HEK293 (cell line): ENCODE data around the gene NOB1.

Experiments used
- BCL11A ChIP-seq: fragments of 450-650 bp; formaldehyde crosslinking; IDR thresholded peaks from 2 replicates; pipeline ENCODE4 v1.5.1; 2016; ENCODE audit warnings: low read depth, missing biosample characterization, missing genetic modification characterization
- GLIS1 ChIP-seq: fragments of 450-650 bp; formaldehyde crosslinking; IDR thresholded peaks from 2 replicates; pipeline ENCODE4 v1.5.1; 2016; ENCODE audit warnings: missing biosample characterization, missing genetic modification characterization
- GLIS2 ChIP-seq: fragments of 450-650 bp; formaldehyde crosslinking; IDR thresholded peaks from 2 replicates; pipeline ENCODE4 v1.5.1; 2016; ENCODE audit warnings: missing biosample characterization, missing genetic modification characterization
- KLF1 ChIP-seq: fragments of 450-650 bp; formaldehyde crosslinking; IDR thresholded peaks from 2 replicates; pipeline ENCODE4 v1.5.1; 2016; ENCODE audit warnings: missing biosample characterization, missing genetic modification characterization
- YY2 ChIP-seq: fragments of 450-650 bp; formaldehyde crosslinking; IDR thresholded peaks from 2 replicates; pipeline ENCODE4 v1.5.1; 2016; ENCODE audit warnings: missing biosample characterization, missing genetic modification characterization
- ZBTB20 ChIP-seq: fragments of 450-650 bp; formaldehyde crosslinking; IDR thresholded peaks from 2 replicates; pipeline ENCODE4 v1.5.1; 2016; ENCODE audit warnings: missing biosample characterization, missing genetic modification characterization
- ZBTB7A ChIP-seq: fragments of 450-650 bp; formaldehyde crosslinking; IDR thresholded peaks from 2 replicates; pipeline ENCODE4 v1.5.1; 2016; ENCODE audit warnings: low read depth, missing biosample characterization, missing genetic modification characterization
- ZNF202 ChIP-seq: fragments of 450-650 bp; formaldehyde crosslinking; IDR thresholded peaks from 2 replicates; pipeline ENCODE4 v1.5.1; 2016; ENCODE audit warnings: missing biosample characterization, missing genetic modification characterization, borderline replicate concordance
- ZNF221 ChIP-seq: fragments of 450-650 bp; formaldehyde crosslinking; IDR thresholded peaks from 2 replicates; pipeline ENCODE4 v1.5.1; 2017; ENCODE audit warnings: missing biosample characterization, missing genetic modification characterization, borderline replicate concordance
- ZNF23 ChIP-seq: fragments of 450-650 bp; formaldehyde crosslinking; IDR thresholded peaks from 2 replicates; pipeline ENCODE4 v1.5.1; 2016; ENCODE audit warnings: missing biosample characterization, missing genetic modification characterization, borderline replicate concordance
- ZNF324 ChIP-seq: fragments of 450-650 bp; formaldehyde crosslinking; IDR thresholded peaks from 2 replicates; pipeline ENCODE4 v1.5.1; 2016; ENCODE audit warnings: missing biosample characterization, missing genetic modification characterization
- ZNF433 ChIP-seq: fragments of 450-650 bp; formaldehyde crosslinking; IDR thresholded peaks from 2 replicates; pipeline ENCODE4 v1.5.1; 2016; ENCODE audit warnings: missing biosample characterization, missing genetic modification characterization, low read depth
- ZNF560 ChIP-seq: fragments of 450-650 bp; formaldehyde crosslinking; IDR thresholded peaks from 2 replicates; pipeline ENCODE4 v1.5.1; 2017; ENCODE audit warnings: missing biosample characterization, missing genetic modification characterization, borderline replicate concordance
- ZNF658 ChIP-seq: fragments of 450-650 bp; formaldehyde crosslinking; IDR thresholded peaks from 2 replicates; pipeline ENCODE4; 2016; ENCODE audit warnings: missing biosample characterization, missing genetic modification characterization
- ZNF777 ChIP-seq: fragments of 450-650 bp; formaldehyde crosslinking; IDR thresholded peaks from 2 replicates; pipeline ENCODE4 v1.5.1; 2017; ENCODE audit warnings: missing biosample characterization, missing genetic modification characterization, borderline replicate concordance
- TF ChIP-seq, protein P1 (sequence below): fragments of 450-650 bp; formaldehyde crosslinking; IDR thresholded peaks from 2 replicates; pipeline ENCODE4 v1.5.1; 2016; ENCODE audit warnings: missing biosample characterization, missing genetic modification characterization
- TF ChIP-seq, protein P2 (sequence below): fragments of 450-650 bp; formaldehyde crosslinking; IDR thresholded peaks from 2 replicates; pipeline ENCODE4 v1.5.1; 2016; ENCODE audit warnings: missing biosample characterization, missing genetic modification characterization, borderline replicate concordance
- TF ChIP-seq, protein P3 (sequence below): fragments of 450-650 bp; formaldehyde crosslinking; optimal IDR thresholded peaks from 2 replicates; pipeline ENCODE3; 2016; ENCODE audit warnings: missing biosample characterization, mild to moderate bottlenecking, missing genetic modification characterization
- TF ChIP-seq, protein P4 (sequence below): fragments of 450-650 bp; formaldehyde crosslinking; IDR thresholded peaks from 2 replicates; pipeline ENCODE4 v1.5.1; 2017; ENCODE audit warnings: missing biosample characterization, missing genetic modification characterization
- TF ChIP-seq, protein P5 (sequence below): fragments of 450-650 bp; formaldehyde crosslinking; IDR thresholded peaks from 2 replicates; pipeline ENCODE4 v1.5.1; 2017; ENCODE audit warnings: missing biosample characterization, mild to moderate bottlenecking, missing genetic modification characterization, moderate library complexity
- TF ChIP-seq, protein P6 (sequence below): fragments of 450-650 bp; formaldehyde crosslinking; IDR thresholded peaks from 2 replicates; pipeline ENCODE4 v1.5.1; 2016; ENCODE audit warnings: missing biosample characterization, missing genetic modification characterization, low read depth

Gene NOB1

DNA sequence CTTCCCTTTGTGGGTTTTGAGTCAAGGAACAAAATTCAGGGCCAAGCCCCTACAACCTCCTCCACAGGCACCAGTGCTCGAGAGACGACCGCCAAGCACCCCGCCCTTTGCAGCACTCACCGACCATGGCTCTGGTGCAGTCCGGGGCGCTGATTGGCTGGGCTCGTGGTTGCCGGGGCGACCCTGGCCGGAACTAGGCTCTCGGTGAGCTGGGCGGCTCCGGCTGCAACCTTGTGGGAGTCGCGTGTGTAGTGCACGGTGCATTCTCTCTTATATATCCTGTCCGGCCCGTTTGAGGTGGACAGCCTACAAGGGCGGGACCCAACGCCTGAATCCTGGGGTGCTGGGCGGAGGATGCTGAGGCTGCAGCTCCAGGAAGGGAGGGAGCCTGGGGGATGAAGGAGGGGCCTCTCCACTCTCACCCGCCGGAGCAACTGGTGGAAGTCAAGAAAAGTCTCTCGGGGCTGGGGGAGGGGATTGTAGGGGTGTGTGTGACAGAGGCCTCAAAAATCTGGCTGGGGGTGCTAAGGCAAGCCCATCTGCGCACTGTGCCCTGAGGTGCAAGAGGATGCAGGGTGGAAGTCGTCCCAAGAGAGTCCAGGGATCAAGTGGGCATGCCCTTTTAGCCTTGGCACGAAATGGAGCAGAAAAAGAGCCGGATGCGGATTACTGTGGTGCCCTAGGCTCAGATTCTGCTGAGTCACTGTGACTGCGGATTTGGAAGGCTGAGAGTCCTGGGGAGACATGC lies 28.2 kb downstream of the NOB1 start, which contains the start of gene NQO1 (continued):
- TF ChIP-seq, protein P1, sequence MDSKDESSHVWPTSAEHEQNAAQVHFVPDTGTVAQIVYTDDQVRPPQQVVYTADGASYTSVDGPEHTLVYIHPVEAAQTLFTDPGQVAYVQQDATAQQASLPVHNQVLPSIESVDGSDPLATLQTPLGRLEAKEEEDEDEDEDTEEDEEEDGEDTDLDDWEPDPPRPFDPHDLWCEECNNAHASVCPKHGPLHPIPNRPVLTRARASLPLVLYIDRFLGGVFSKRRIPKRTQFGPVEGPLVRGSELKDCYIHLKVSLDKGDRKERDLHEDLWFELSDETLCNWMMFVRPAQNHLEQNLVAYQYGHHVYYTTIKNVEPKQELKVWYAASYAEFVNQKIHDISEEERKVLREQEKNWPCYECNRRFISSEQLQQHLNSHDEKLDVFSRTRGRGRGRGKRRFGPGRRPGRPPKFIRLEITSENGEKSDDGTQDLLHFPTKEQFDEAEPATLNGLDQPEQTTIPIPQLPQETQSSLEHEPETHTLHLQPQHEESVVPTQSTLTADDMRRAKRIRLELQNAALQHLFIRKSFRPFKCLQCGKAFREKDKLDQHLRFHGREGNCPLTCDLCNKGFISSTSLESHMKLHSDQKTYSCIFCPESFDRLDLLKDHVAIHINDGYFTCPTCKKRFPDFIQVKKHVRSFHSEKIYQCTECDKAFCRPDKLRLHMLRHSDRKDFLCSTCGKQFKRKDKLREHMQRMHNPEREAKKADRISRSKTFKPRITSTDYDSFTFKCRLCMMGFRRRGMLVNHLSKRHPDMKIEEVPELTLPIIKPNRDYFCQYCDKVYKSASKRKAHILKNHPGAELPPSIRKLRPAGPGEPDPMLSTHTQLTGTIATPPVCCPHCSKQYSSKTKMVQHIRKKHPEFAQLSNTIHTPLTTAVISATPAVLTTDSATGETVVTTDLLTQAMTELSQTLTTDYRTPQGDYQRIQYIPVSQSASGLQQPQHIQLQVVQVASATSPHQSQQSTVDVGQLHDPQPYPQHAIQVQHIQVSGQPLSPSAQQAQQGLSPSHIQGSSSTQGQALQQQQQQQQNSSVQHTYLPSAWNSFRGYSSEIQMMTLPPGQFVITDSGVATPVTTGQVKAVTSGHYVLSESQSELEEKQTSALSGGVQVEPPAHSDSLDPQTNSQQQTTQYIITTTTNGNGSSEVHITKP (tag by site-specific recombination): peak; percentile 63
- TF ChIP-seq ZBTB7A (tag by site-specific recombination): no peak
- TF ChIP-seq ZNF433 (tag by site-specific recombination): no peak
- 0 out of 2 replicates have a peak, but pooled peaks have one; percentile 44 for TF ChIP-seq ZBTB20 (tag by site-specific recombination)
- no peak for TF ChIP-seq ZNF658
- TF ChIP-seq, protein P2, sequence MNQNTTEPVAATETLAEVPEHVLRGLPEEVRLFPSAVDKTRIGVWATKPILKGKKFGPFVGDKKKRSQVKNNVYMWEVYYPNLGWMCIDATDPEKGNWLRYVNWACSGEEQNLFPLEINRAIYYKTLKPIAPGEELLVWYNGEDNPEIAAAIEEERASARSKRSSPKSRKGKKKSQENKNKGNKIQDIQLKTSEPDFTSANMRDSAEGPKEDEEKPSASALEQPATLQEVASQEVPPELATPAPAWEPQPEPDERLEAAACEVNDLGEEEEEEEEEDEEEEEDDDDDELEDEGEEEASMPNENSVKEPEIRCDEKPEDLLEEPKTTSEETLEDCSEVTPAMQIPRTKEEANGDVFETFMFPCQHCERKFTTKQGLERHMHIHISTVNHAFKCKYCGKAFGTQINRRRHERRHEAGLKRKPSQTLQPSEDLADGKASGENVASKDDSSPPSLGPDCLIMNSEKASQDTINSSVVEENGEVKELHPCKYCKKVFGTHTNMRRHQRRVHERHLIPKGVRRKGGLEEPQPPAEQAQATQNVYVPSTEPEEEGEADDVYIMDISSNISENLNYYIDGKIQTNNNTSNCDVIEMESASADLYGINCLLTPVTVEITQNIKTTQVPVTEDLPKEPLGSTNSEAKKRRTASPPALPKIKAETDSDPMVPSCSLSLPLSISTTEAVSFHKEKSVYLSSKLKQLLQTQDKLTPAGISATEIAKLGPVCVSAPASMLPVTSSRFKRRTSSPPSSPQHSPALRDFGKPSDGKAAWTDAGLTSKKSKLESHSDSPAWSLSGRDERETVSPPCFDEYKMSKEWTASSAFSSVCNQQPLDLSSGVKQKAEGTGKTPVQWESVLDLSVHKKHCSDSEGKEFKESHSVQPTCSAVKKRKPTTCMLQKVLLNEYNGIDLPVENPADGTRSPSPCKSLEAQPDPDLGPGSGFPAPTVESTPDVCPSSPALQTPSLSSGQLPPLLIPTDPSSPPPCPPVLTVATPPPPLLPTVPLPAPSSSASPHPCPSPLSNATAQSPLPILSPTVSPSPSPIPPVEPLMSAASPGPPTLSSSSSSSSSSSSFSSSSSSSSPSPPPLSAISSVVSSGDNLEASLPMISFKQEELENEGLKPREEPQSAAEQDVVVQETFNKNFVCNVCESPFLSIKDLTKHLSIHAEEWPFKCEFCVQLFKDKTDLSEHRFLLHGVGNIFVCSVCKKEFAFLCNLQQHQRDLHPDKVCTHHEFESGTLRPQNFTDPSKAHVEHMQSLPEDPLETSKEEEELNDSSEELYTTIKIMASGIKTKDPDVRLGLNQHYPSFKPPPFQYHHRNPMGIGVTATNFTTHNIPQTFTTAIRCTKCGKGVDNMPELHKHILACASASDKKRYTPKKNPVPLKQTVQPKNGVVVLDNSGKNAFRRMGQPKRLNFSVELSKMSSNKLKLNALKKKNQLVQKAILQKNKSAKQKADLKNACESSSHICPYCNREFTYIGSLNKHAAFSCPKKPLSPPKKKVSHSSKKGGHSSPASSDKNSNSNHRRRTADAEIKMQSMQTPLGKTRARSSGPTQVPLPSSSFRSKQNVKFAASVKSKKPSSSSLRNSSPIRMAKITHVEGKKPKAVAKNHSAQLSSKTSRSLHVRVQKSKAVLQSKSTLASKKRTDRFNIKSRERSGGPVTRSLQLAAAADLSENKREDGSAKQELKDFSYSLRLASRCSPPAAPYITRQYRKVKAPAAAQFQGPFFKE (tag by site-specific recombination): no peak
- TF ChIP-seq BCL11A (tag by site-specific recombination): no peak
- TF ChIP-seq ZNF23 (tag by site-specific recombination): no peak
- TF ChIP-seq ZNF221 (tag by site-specific recombination): no peak
- TF ChIP-seq, protein P3, sequence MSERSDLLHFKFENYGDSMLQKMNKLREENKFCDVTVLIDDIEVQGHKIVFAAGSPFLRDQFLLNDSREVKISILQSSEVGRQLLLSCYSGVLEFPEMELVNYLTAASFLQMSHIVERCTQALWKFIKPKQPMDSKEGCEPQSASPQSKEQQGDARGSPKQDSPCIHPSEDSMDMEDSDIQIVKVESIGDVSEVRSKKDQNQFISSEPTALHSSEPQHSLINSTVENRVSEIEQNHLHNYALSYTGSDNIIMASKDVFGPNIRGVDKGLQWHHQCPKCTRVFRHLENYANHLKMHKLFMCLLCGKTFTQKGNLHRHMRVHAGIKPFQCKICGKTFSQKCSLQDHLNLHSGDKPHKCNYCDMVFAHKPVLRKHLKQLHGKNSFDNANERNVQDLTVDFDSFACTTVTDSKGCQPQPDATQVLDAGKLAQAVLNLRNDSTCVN (tag by site-specific recombination): peak; percentile 18
- TF ChIP-seq ZNF324 (tag by site-specific recombination): no peak
- TF ChIP-seq, protein P4, sequence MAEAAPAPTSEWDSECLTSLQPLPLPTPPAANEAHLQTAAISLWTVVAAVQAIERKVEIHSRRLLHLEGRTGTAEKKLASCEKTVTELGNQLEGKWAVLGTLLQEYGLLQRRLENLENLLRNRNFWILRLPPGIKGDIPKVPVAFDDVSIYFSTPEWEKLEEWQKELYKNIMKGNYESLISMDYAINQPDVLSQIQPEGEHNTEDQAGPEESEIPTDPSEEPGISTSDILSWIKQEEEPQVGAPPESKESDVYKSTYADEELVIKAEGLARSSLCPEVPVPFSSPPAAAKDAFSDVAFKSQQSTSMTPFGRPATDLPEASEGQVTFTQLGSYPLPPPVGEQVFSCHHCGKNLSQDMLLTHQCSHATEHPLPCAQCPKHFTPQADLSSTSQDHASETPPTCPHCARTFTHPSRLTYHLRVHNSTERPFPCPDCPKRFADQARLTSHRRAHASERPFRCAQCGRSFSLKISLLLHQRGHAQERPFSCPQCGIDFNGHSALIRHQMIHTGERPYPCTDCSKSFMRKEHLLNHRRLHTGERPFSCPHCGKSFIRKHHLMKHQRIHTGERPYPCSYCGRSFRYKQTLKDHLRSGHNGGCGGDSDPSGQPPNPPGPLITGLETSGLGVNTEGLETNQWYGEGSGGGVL (tag by site-specific recombination): no peak
- no peak for TF ChIP-seq ZNF202 (tag by site-specific recombination)
- no peak for TF ChIP-seq ZNF777 (tag by site-specific recombination)
- no peak for TF ChIP-seq YY2 (tag by site-specific recombination)
- TF ChIP-seq, protein P5, sequence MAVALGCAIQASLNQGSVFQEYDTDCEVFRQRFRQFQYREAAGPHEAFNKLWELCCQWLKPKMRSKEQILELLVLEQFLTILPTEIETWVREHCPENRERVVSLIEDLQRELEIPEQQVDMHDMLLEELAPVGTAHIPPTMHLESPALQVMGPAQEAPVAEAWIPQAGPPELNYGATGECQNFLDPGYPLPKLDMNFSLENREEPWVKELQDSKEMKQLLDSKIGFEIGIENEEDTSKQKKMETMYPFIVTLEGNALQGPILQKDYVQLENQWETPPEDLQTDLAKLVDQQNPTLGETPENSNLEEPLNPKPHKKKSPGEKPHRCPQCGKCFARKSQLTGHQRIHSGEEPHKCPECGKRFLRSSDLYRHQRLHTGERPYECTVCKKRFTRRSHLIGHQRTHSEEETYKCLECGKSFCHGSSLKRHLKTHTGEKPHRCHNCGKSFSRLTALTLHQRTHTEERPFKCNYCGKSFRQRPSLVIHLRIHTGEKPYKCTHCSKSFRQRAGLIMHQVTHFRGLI (tag by site-specific recombination): no peak; the same call in 1 of the 2 replicates
- 0 out of 2 replicates have a peak, but pooled peaks have one; percentile 22 for TF ChIP-seq GLIS2 (tag by site-specific recombination)
- TF ChIP-seq, protein P6, sequence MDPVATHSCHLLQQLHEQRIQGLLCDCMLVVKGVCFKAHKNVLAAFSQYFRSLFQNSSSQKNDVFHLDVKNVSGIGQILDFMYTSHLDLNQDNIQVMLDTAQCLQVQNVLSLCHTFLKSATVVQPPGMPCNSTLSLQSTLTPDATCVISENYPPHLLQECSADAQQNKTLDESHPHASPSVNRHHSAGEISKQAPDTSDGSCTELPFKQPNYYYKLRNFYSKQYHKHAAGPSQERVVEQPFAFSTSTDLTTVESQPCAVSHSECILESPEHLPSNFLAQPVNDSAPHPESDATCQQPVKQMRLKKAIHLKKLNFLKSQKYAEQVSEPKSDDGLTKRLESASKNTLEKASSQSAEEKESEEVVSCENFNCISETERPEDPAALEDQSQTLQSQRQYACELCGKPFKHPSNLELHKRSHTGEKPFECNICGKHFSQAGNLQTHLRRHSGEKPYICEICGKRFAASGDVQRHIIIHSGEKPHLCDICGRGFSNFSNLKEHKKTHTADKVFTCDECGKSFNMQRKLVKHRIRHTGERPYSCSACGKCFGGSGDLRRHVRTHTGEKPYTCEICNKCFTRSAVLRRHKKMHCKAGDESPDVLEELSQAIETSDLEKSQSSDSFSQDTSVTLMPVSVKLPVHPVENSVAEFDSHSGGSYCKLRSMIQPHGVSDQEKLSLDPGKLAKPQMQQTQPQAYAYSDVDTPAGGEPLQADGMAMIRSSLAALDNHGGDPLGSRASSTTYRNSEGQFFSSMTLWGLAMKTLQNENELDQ: no peak
- TF ChIP-seq KLF1 (tag by site-specific recombination): peak; percentile 82
- TF ChIP-seq ZNF560 (tag by site-specific recombination): no peak
- TF ChIP-seq GLIS1: peak; percentile 36; the same call in 1 of the 2 replicates
